Keratinocyte (primary cell): ENCODE results near the gene MXRA7.

Experiments
- EZH2 ChIP-seq: IDR thresholded peaks from one replicate; pipeline ENCODE4 v1.6.1; 2012; ENCODE audit warnings: inconsistent platforms, mild to moderate bottlenecking, low read length, moderate library complexity
- TF ChIP-seq, protein P1 (sequence below), 3 experiments: IDR thresholded peaks in 1 of 3; conservative IDR thresholded peaks in 1 of 3; optimal IDR thresholded peaks in 1 of 3; 2 replicates in 2 of 3; 3 replicates in 1 of 3; pipeline versions ENCODE3 to v1.5.1; 2011; ENCODE audit warnings: low read length in 3 of 3, mild to moderate bottlenecking in 3 of 3, moderate library complexity in 2 of 3, control low read depth in 1 of 3, inconsistent platforms in 1 of 3; ENCODE audit not compliant: insufficient read depth in 2 of 3; ENCODE audit errors: extremely low read depth in 1 of 3

GRCh38 chr17:76726231-76726775 is 15.5 kb upstream of the MXRA7 start, which contains the start of gene JMJD6:
- TF ChIP-seq EZH2: no peak
- TF ChIP-seq, protein P1, sequence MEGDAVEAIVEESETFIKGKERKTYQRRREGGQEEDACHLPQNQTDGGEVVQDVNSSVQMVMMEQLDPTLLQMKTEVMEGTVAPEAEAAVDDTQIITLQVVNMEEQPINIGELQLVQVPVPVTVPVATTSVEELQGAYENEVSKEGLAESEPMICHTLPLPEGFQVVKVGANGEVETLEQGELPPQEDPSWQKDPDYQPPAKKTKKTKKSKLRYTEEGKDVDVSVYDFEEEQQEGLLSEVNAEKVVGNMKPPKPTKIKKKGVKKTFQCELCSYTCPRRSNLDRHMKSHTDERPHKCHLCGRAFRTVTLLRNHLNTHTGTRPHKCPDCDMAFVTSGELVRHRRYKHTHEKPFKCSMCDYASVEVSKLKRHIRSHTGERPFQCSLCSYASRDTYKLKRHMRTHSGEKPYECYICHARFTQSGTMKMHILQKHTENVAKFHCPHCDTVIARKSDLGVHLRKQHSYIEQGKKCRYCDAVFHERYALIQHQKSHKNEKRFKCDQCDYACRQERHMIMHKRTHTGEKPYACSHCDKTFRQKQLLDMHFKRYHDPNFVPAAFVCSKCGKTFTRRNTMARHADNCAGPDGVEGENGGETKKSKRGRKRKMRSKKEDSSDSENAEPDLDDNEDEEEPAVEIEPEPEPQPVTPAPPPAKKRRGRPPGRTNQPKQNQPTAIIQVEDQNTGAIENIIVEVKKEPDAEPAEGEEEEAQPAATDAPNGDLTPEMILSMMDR (optimal IDR thresholded peaks at IDR 0.05 in 1 of 3, IDR thresholded peaks at IDR 0.05 in 1 of 3, conservative IDR thresholded peaks at IDR 0.05 in 1 of 3; ENCODE audit: extremely low read depth in 1 of 3, insufficient read depth in 2 of 3, low read length in 3 of 3): no peak
